ENCODE results near the gene TM4SF1. TPM values are rescaled to one million over a fixed set of nuclear protein-coding genes. Genes with fewer than 3 reads are reported as not detected.

TM4SF1 gene
- total RNA-seq, 1 donor from 2014 or later = 103 TPM

GRCh38 chr3:149409351-149409750, 31.9 kb upstream of the TM4SF1 start:
- Histone ChIP-seq H3K9me3 (replicated peaks) (no peaks in the 10 kb centered on the region), H3K27ac (replicated peaks) (no peak overlapping the region), H3K36me3 (no peaks in the 10 kb centered on the region), H3K4me1 (no peaks in the 10 kb centered on the region), H3K4me3 (no peak overlapping the region), H3K27me3 (ENCODE audit: low read depth) (no peaks in the 10 kb centered on the region)
- no peak for DNase-seq
- intact Hi-C loops (cut with micrococcal nuclease) = no loop called here
- no peak for TF ChIP-seq CTCF (IDR thresholded peaks at IDR 0.05; ENCODE audit: borderline replicate concordance)

- H3K27ac ChIP-seq (replicated peaks) = no peak overlapping the region
- DNase-seq = no peak
- no peaks in the 10 kb centered on the region for H3K4me1 ChIP-seq
- no peak overlapping the region for H3K4me3 ChIP-seq
- H3K27me3 ChIP-seq (ENCODE audit: low read depth) = no peaks in the 10 kb centered on the region
- H3K36me3 ChIP-seq = no peaks in the 10 kb centered on the region
- TF ChIP-seq CTCF (IDR thresholded peaks at IDR 0.05; ENCODE audit: borderline replicate concordance) = no peak
- no peaks in the 10 kb centered on the region for H3K9me3 ChIP-seq (replicated peaks)
- intact Hi-C loops (cut with micrococcal nuclease) = no loop called here
These were observed 30.4 kb upstream of the TM4SF1 start for GRCh38 chr3:149407898-149408297.

- H3K4me1 ChIP-seq = no peaks in the 10 kb centered on the region
- H3K36me3 ChIP-seq = no peaks in the 10 kb centered on the region
- H3K27ac ChIP-seq (replicated peaks) = no peak overlapping the region
- no peak for DNase-seq
- H3K27me3 ChIP-seq (ENCODE audit: low read depth) = no peaks in the 10 kb centered on the region
- intact Hi-C loops (cut with micrococcal nuclease) = no loop called here
- H3K9me3 ChIP-seq (replicated peaks) = no peaks in the 10 kb centered on the region
- TF ChIP-seq CTCF (IDR thresholded peaks at IDR 0.05; ENCODE audit: borderline replicate concordance) = no peak
- H3K4me3 ChIP-seq = no peak overlapping the region
These were observed 28.8 kb upstream of the TM4SF1 start for GRCh38 chr3:149406244-149406752.

- Histone ChIP-seq H3K27me3 (ENCODE audit: low read depth) (no peaks in the 10 kb centered on the region), H3K4me3 (no peak overlapping the region), H3K36me3 (no peaks in the 10 kb centered on the region), H3K4me1 (no peaks in the 10 kb centered on the region), H3K9me3 (replicated peaks) (no peaks in the 10 kb centered on the region), H3K27ac (replicated peaks) (no peak overlapping the region)
- no peak for TF ChIP-seq CTCF (IDR thresholded peaks at IDR 0.05; ENCODE audit: borderline replicate concordance)
- no peak for DNase-seq
- intact Hi-C loops (cut with micrococcal nuclease) = no loop called here
These were observed 26.0 kb upstream of the TM4SF1 start for GRCh38 chr3:149403443-149403842.

- no peaks in the 10 kb centered on the region for H3K36me3 ChIP-seq
- DNase-seq = no peak
- H3K4me1 ChIP-seq = no peaks in the 10 kb centered on the region
- no peak overlapping the region for H3K27ac ChIP-seq (replicated peaks)
- intact Hi-C loops (cut with micrococcal nuclease) = no loop called here
- no peaks in the 10 kb centered on the region for H3K9me3 ChIP-seq (replicated peaks)
- no peak overlapping the region for H3K4me3 ChIP-seq
- H3K27me3 ChIP-seq (ENCODE audit: low read depth) = no peaks in the 10 kb centered on the region
- TF ChIP-seq CTCF (IDR thresholded peaks at IDR 0.05; ENCODE audit: borderline replicate concordance) = no peak
These were observed 25.0 kb upstream of the TM4SF1 start for GRCh38 chr3:149402481-149402880.

- Histone ChIP-seq H3K36me3 (no peaks in the 10 kb centered on the region), H3K9me3 (replicated peaks) (no peaks in the 10 kb centered on the region), H3K27me3 (ENCODE audit: low read depth) (no peaks in the 10 kb centered on the region), H3K4me1 (no peaks in the 10 kb centered on the region), H3K4me3 (no peak overlapping the region), H3K27ac (replicated peaks) (no peak overlapping the region)
- no peak for DNase-seq
- intact Hi-C loops (cut with micrococcal nuclease) = no loop called here
- no peak for TF ChIP-seq CTCF (IDR thresholded peaks at IDR 0.05; ENCODE audit: borderline replicate concordance)
These were observed 24.5 kb upstream of the TM4SF1 start for GRCh38 chr3:149401926-149402310.

All from left ventricle myocardium inferior (tissue), 1 donor.